GM19324 (cell line): ENCODE results near the gene SHANK1.
"Not testable (repeated sequence)": the region's sequence is repeated elsewhere in the genome, so short reads cannot be mapped to it uniquely, and the experiment has no call there.

Experiments used
- ATAC-seq: cut with Tn5 transposase; IDR thresholded peaks from one replicate; pipeline ENCODE4 v1.9.1; 2021; ENCODE audit warnings: mild to moderate bottlenecking, moderate library complexity; ENCODE audit not compliant: unreplicated experiment, low FRiP score

The SHANK1 gene

GRCh38 chr19:50612504-50613404, 106.8 kb downstream of the SHANK1 start:
- not testable (repeated sequence) for ATAC-seq
